AG08395 (cell line): ENCODE data around the gene TPPP.
"Not testable (repeated sequence)": the region's sequence is repeated elsewhere in the genome, so short reads cannot be mapped to it uniquely, and the experiment has no call there.

Experiments used
- DNase-seq: peaks from one replicate; pipeline ENCODE4 v3.0.0; 2012; ENCODE audit warnings: mixed read lengths, low spot score

The TPPP gene

GRCh38 chr5:692529-693041 is 567 bp downstream of the TPPP start:
- DNase-seq, result not testable (repeated sequence)

GRCh38 chr5:691817-692528 is 1.2 kb downstream of the TPPP start:
- DNase-seq, result no peak

DNA sequence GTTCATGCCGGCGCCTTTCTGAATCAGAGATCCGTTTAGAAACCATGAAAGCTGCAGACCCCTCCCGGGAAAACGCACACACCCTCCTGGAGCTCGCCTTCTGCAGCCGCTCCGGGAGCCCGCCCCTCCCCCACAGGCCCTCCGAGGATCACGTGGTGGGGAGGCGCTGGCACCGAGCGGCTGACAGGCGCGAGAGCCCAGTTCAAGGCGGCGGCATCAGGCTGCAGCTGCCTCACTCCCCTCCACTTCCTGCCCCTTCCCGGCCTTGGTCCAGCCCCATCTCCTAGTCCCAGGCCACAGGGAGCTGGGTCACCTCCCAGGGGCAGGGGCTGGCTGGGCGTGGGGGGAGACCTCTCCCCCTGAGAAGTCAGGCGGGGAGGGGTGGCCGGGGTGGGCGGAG is 2.1 kb downstream of the TPPP start:
- DNase-seq, result not testable (repeated sequence)

- not testable (repeated sequence) for DNase-seq
Observed at GRCh38 chr5:690293-690692, 2.9 kb downstream of the TPPP start.

GRCh38 chr5:688348-689010 is 4.7 kb downstream of the TPPP start:
- not testable (repeated sequence) for DNase-seq

DNA sequence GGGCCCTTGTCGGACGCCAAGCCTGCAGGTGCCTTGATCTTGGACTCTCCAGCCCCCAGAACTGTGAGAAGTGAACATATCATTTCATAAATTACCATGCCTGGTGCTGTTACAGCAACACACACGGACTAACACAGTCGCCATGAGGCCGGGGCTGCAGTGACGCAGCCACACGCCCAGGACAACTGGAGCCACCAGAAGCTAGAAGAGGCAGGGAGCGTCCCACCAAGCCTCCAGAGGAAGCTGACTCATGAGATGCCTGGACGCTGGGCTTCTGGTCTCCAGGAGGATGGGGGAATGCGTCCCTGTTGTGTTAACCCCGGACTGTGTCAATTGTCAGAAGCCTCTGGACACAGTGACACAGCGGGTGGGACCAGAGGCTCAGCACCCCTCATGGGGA is 6.2 kb downstream of the TPPP start:
- not testable (repeated sequence) for DNase-seq

GRCh38 chr5:686172-686523 is 7.0 kb downstream of the TPPP start:
- DNase-seq, result not testable (repeated sequence)

DNA sequence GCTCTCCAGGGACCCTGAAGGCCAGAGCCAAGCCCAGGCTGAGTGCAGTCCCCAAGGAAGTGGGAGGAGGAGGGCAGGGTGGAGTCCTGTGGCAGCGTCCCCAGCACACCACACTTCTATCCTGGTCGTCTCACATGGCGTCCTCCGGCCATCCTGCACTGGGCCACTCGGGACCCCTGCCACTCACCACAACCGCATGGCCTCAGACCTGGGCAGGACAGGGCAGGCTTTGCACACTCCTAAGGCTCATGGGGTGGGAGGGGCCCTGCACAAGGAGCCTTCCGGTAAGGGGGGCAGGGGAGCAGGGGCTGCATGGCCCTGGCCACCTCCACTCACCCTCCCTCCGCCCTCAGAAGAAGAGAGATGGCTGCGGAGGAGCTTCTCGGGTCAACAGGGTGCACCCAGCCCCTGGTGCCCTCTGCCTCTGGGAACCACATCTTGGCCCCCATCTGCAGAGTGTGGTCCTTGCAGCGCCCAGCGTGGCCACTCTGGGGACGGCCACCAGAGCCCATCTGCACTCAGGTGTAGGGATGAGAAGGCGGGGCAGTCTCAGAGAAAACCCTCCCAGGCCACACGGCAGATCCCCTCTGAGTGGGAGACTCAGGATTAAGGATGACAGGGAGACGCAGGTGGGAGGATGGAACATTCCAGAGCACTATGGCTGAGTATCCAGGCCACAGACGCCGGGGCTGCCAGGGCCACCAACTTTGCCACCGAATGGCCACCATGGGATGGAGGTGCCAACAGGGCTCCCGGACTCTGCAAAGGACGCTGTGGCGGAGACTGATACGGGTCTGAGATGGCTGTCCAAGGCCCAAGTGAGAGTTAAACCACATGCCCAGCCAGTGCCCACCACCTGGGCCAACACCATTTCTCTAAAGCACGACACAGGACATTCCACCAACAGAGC is 7.6 kb downstream of the TPPP start:
- no peak for DNase-seq

- DNase-seq, result no peak
Observed at GRCh38 chr5:684751-685216, 8.4 kb downstream of the TPPP start.

DNA sequence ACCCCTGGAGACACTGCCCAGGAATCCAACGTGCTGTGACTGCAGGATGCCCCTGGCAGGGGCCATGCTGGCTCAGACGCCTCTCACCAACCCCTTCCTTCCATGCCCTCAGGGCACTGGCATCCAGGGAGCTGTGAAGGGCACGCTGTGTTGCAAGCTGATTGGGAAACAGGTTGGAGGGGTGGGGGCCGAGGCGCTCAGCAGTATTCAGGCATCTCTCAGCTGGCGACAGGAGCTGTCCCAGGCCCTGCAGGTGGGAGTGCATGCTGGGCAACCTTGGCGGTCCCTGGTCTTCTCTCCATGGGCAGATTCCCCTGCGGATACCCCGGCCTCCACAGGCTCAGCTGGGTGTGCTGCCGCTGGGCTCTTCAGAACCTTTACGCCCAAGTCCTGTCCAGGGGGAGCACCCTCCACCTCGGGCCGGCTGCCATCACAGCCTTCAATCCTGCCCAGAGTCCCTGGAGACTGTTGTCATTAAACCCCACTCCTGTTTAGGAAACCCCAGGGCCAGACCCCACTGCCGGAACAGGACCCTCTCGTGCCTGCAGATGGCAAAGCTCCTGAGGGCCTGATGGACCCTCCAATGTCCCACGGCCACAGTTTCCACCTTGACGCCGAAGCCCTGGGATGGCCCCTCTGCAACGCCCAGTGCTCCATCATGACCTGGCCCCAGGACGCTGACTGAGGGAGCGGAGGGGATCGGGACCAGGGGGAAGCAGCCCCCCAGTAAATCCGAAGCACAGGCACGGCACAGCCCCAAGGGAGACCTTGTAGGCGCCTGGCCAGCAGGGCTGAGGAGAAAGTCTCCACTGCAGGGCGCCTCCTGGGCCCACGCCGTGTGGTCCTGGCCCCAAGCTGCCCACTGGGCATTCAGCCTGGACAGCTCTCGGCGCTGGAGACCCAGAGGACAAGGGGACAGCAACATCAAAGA is 9.3 kb downstream of the TPPP start:
- no peak for DNase-seq

- DNase-seq, result not testable (repeated sequence)
Observed at GRCh38 chr5:682651-683358, 10.3 kb downstream of the TPPP start.

GRCh38 chr5:682216-682615 is 10.9 kb downstream of the TPPP start:
- DNase-seq, result not testable (repeated sequence)

DNA sequence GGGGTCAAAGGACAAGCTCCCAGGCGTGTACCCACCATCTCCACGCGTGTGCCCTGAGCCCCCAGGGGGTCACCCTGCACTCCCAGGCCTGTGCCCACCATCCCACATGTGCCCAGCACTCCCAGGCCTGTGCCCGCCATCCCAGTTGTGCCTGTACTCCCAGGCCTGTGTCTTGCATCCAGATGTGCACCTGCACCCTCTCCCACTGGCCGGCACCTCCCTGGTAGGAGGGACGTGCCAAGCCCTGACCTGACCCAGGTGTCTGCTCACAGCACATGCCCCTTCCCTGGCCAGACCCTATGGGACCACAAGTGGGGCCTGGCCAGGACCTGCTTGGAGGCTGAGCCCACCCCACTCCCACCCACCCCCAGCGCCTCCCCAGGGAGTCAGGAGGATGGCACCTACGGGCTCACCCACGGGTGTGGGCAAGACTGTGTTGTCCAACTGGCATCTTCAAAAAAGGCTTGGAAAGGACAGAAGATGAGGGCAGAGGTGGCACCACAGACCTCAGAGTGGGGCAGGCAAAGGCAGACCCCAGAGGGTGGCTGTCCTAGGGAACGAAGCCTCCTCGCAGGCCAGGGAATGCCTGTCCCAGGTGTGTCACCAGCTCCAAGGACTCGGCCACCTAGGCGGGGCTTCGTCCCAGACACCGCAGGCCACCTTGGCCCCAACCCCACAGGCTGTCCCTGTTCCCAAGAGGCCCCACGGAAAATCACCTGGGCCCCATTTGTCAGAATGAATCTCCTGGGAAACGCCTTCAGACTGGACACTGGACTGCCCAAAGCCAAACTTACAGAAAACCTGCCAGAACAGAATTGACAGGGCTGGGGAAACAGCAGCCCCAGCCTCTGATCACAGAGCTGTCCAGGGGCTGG is 11.6 kb downstream of the TPPP start:
- DNase-seq, result not testable (repeated sequence)

GRCh38 chr5:680836-681235 is 12.3 kb downstream of the TPPP start:
- DNase-seq, result not testable (repeated sequence)

DNA sequence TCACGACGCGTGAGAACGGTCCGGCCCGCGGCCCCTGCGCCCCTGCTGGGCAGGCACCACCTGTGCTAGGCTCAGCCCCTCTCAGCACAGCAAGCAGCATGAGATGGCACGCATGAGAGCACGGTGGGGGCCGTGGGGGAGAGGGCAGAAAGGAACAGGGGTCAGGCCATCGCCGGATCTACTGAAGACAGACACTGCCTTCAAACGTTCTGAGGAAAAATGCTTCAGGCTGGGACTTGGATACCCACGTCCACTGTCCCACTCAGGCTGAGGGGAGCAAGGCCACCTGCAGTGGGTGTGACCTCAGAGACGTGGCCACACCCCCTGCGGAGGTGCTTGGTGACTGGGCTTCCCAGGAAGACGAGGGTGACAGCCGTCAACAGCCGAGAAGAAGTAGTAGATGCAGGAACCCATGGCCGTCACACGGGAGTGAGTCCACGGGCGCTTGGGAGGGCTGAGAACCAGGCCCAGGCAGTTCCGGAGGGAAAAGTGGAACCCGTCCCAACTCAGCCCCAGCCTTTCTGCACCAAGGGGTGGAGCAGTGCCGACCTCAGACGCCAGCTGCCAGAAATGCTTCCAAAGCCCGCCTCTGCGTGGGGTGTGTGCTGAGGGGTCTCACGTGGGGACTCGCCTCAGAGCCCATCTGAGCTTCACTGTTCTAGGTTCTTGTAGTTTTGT is 12.9 kb downstream of the TPPP start:
- not testable (repeated sequence) for DNase-seq

DNA sequence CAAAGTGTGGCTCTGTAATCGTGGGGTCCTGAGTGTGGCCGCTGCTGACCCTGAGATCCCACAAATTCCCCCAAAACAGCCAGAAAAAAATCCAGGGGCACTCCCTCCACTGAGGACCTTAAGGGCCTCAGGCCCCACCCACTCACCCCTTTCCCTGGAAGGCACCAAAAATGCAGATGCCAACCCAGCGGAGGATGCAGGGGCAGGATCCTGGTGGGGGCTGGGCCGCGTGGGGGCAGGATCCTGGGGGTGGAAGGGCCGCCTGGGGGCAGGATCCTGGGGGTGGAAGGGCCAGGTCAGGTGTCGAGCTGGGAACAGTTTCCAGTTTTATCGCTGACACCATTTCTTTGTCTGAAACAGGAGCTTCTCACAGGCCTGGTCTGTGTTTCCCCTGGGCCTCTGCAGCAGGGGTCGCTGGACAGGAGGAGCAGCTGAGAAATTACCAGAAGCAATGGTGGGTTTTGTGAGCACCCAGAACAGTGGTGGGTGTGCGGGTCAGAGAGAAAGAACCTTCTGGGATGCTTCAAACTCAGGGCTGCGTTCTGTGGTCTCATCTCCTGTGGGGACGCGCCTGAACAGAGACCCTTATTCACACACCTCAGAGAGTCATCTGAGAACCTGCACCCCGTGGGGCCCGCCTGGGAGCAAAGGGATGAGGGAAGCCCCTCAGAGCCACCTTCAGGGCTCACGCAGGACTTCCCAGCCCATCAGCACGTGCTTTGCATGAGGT is 13.8 kb downstream of the TPPP start:
- DNase-seq, result not testable (repeated sequence)

- not testable (repeated sequence) for DNase-seq
Observed at GRCh38 chr5:678521-678920, 14.6 kb downstream of the TPPP start.
